ENCODE measurements around the gene ROCK2. TPM values are rescaled to one million over a fixed set of nuclear protein-coding genes. Genes with fewer than 3 reads are reported as not detected.

The ROCK2 gene
- total and polyA plus RNA-seq, 2 of the 13 experiments (the other 11 are each of a cell fraction or from before 2014, with no cell fraction given): 38.1 to 119 TPM

GRCh38 chr2:11141319-11141718, 203.1 kb downstream of the ROCK2 start:
- CTCF ChIA-PET (ENCODE audit: low intra/inter-chr PET ratio, low total read pairs): no interaction called here
- no peak for FAIRE-seq
- intact Hi-C loops (cut with micrococcal nuclease; ENCODE audit: unreplicated experiment): no loop called here
- 7% methylated on average over 4 of the region's 4 CpGs for WGBS (ENCODE audit: low lambda C conversion rate)
- Histone ChIP-seq H3K36me3 (replicated peaks in 1 of 2; ENCODE audit: control insufficient read depth in 1 of 2, insufficient read depth in 2 of 2, low read length in 2 of 2) (no peaks in the 10 kb centered on the region), H3K79me2 (ENCODE audit: insufficient read depth, low read length) (no peaks in the 10 kb centered on the region), H3K9me3 (ENCODE audit: low read length) (no peaks in the 10 kb centered on the region), H2AFZ (ENCODE audit: low read length) (no peak overlapping the region), H3K27me3 (ENCODE audit: control insufficient read depth in 1 of 2, insufficient read depth in 2 of 2, low read length in 2 of 2) (peaks cover 9 to 41% of the 10 kb centered on the region in 2 experiments; a peak in 4 of 5 replicates), H4K20me1 (ENCODE audit: insufficient read depth, low read length) (no peaks in the 10 kb centered on the region), H3K4me1 (ENCODE audit: insufficient read depth, low read length) (no peaks in the 10 kb centered on the region), H3K9ac (ENCODE audit: insufficient read depth, low read depth, low read length) (no peak overlapping the region), H3K27ac (ENCODE audit: extremely low read length, insufficient read depth, low read length) (no peak overlapping the region), H3K4me3 (replicated peaks in 1 of 3; ENCODE audit: insufficient read depth in 1 of 3, low read depth in 2 of 3, low read length in 3 of 3) (no peak overlapping the region), H3K4me2 (ENCODE audit: low read depth, low read length) (no peak overlapping the region)
- no peak for ATAC-seq
- BruUV-seq (replicated peaks): no TSS peak
- no peak for DNase-seq (ENCODE audit: low spot score)
- POLR2A ChIA-PET: interaction anchor here (0.9 kb wide), 1 partner anchor 14 kb away, joined by 4 read pairs; the partner anchor contains the start of gene SLC66A3
- in situ Hi-C loops (cut with HindIII; ENCODE audit: extremely low pct_ligation_motif_present, low pct_unique_long_range_greater_than_20kb): no loop called here
- TF ChIP-seq ZFP90 (CRISPR knock-in tag; IDR thresholded peaks at IDR 0.05; ENCODE audit: borderline replicate concordance) (no peak), ZFP36L1 (CRISPR knock-in tag; IDR thresholded peaks at IDR 0.05) (no peak)

- Histone ChIP-seq H2AFZ (ENCODE audit: low read length) (no peak overlapping the region), H3K79me2 (ENCODE audit: insufficient read depth, low read length) (no peaks in the 10 kb centered on the region), H3K36me3 (replicated peaks in 1 of 2; ENCODE audit: control insufficient read depth in 1 of 2, insufficient read depth in 2 of 2, low read length in 2 of 2) (no peaks in the 10 kb centered on the region), H4K20me1 (ENCODE audit: insufficient read depth, low read length) (no peaks in the 10 kb centered on the region), H3K27ac (ENCODE audit: extremely low read length, insufficient read depth, low read length) (no peak overlapping the region), H3K4me3 (replicated peaks in 1 of 3; ENCODE audit: insufficient read depth in 1 of 3, low read depth in 2 of 3, low read length in 3 of 3) (no peak overlapping the region), H3K4me1 (ENCODE audit: insufficient read depth, low read length) (no peaks in the 10 kb centered on the region), H3K9me3 (ENCODE audit: low read length) (no peaks in the 10 kb centered on the region), H3K9ac (ENCODE audit: insufficient read depth, low read depth, low read length) (no peak overlapping the region), H3K27me3 (ENCODE audit: control insufficient read depth in 1 of 2, insufficient read depth in 2 of 2, low read length in 2 of 2) (peaks cover 9 to 38% of the 10 kb centered on the region in 2 experiments; a peak in 4 of 5 replicates), H3K4me2 (ENCODE audit: low read depth, low read length) (no peak overlapping the region)
- intact Hi-C loops (cut with micrococcal nuclease; ENCODE audit: unreplicated experiment) (no loop called here), in situ Hi-C loops (cut with HindIII; ENCODE audit: extremely low pct_ligation_motif_present, low pct_unique_long_range_greater_than_20kb) (no loop called here)
- DNase-seq (ENCODE audit: low spot score): no peak
- WGBS (ENCODE audit: low lambda C conversion rate): 66% methylated on average over 4 of the region's 4 CpGs
- no peak for FAIRE-seq
- no peak for TF ChIP-seq ZMYM2 (CRISPR knock-in tag; IDR thresholded peaks at IDR 0.05)
- TF ChIP-seq ZNF772 (CRISPR knock-in tag; IDR thresholded peaks at IDR 0.05): no peak
- no peak for TF ChIP-seq ZMYM4 (CRISPR knock-in tag; IDR thresholded peaks at IDR 0.05)
- TF ChIP-seq REL (CRISPR knock-in tag; conservative IDR thresholded peaks at IDR 0.05): no peak
- no peak for TF ChIP-seq BATF2 (CRISPR knock-in tag; IDR thresholded peaks at IDR 0.05)
- TF ChIP-seq SNAI1 (CRISPR knock-in tag; IDR thresholded peaks at IDR 0.05; ENCODE audit: borderline replicate concordance): no peak
- TF ChIP-seq ZFYVE20 (CRISPR knock-in tag; IDR thresholded peaks at IDR 0.05; ENCODE audit: borderline replicate concordance, low read depth): no peak
- no peak for TF ChIP-seq LCORL (IDR thresholded peaks at IDR 0.05)
- TF ChIP-seq LCORL (CRISPR knock-in tag; IDR thresholded peaks at IDR 0.05): no peak
- no peak for TF ChIP-seq GABPA (IDR thresholded peaks at IDR 0.05; ENCODE audit: low read depth, low read length)
- TF ChIP-seq GABPA (CRISPR knock-in tag; IDR thresholded peaks at IDR 0.05; ENCODE audit: low read depth): no peak
- ChIA-PET CTCF (ENCODE audit: low intra/inter-chr PET ratio, low total read pairs) (no interaction called here), POLR2A (interaction anchor here (0.9 kb wide), 1 partner anchor 14 kb away, joined by 4 read pairs; the partner anchor contains the start of gene SLC66A3)
- no TSS peak for BruUV-seq (replicated peaks)
- no peak for ATAC-seq
Observed at GRCh38 chr2:11140492-11140891, 203.9 kb downstream of the ROCK2 start.

Measured in HepG2 (cell line).